Parathyroid adenoma (tissue), 2 donors: ENCODE results near the gene DUXB.

Experiments used
- H2AFZ ChIP-seq: fragments of 300-600 bp; sonication (generic); one replicate; pipeline ENCODE4 v1.7.0; 2017; ENCODE audit warnings: antibody characterized with exemption, mild to moderate bottlenecking
- H3K27ac ChIP-seq: fragments of 300-600 bp; sonication (generic); one replicate; pipeline ENCODE4 v1.7.0; 2017
- H3K27me3 ChIP-seq: fragments of 300-600 bp; sonication (generic); one replicate; pipeline ENCODE4 v1.7.0; 2017; ENCODE audit warnings: low read length; ENCODE audit not compliant: control insufficient read depth, insufficient read depth
- H3K36me3 ChIP-seq: fragments of 300-600 bp; sonication (generic); one replicate; pipeline ENCODE4 v1.7.0; 2017; ENCODE audit warnings: low read length; ENCODE audit not compliant: control insufficient read depth, insufficient read depth
- H3K4me1 ChIP-seq: fragments of 300-600 bp; sonication (generic); one replicate; pipeline ENCODE4 v1.7.0; 2017; ENCODE audit warnings: control low read depth
- H3K4me2 ChIP-seq: fragments of 300-600 bp; sonication (generic); one replicate; pipeline ENCODE4 v1.7.0; 2017; ENCODE audit warnings: low read length
- H3K4me3 ChIP-seq: fragments of 300-600 bp; sonication (generic); one replicate; pipeline ENCODE4 v1.7.0; 2017; ENCODE audit warnings: low read depth, low read length
- H3K79me2 ChIP-seq: fragments of 300-600 bp; sonication (generic); one replicate; pipeline ENCODE4 v1.7.0; 2017; ENCODE audit warnings: control low read depth
- H3K9ac ChIP-seq: fragments of 300-600 bp; sonication (generic); one replicate; pipeline ENCODE4 v1.7.0; 2017; ENCODE audit warnings: mild to moderate bottlenecking
- H3K9me3 ChIP-seq: fragments of 300-600 bp; sonication (generic); one replicate; pipeline ENCODE4 v1.7.0; 2017; ENCODE audit warnings: low read length; ENCODE audit not compliant: control insufficient read depth
- CTCF ChIP-seq: fragments of 300-600 bp; sonication (generic); IDR thresholded peaks from one replicate; pipeline ENCODE4 v1.7.0; 2017; ENCODE audit warnings: antibody characterized with exemption, mild to moderate bottlenecking
- donor health status: primary hyperparathyroidism.

Gene DUXB

GRCh38 chr16:75702242-75702641 is 981 bp upstream of the DUXB start:
- Histone ChIP-seq H3K4me2 (no peak overlapping the region), H3K27ac (no peak overlapping the region), H3K36me3 (no peaks in the 10 kb centered on the region), H3K9me3 (no peaks in the 10 kb centered on the region), H3K9ac (no peak overlapping the region), H3K79me2 (no peaks in the 10 kb centered on the region), H3K4me1 (no peaks in the 10 kb centered on the region), H3K4me3 (no peak overlapping the region), H2AFZ (no peak overlapping the region), H3K27me3 (no peaks in the 10 kb centered on the region)
- TF ChIP-seq CTCF: no peak

- Histone ChIP-seq H3K27ac (no peak overlapping the region), H3K9me3 (no peaks in the 10 kb centered on the region), H3K4me3 (no peak overlapping the region), H3K79me2 (no peaks in the 10 kb centered on the region), H2AFZ (no peak overlapping the region), H3K4me1 (no peaks in the 10 kb centered on the region), H3K27me3 (no peaks in the 10 kb centered on the region), H3K4me2 (no peak overlapping the region), H3K9ac (no peak overlapping the region), H3K36me3 (no peaks in the 10 kb centered on the region)
- no peak for TF ChIP-seq CTCF
These were observed 3.7 kb downstream of the DUXB start for GRCh38 chr16:75697571-75697970.

GRCh38 chr16:75695708-75696107 is 5.6 kb downstream of the DUXB start:
- no peak overlapping the region for H3K4me3 ChIP-seq
- no peaks in the 10 kb centered on the region for H3K27me3 ChIP-seq
- H3K79me2 ChIP-seq: no peaks in the 10 kb centered on the region
- no peaks in the 10 kb centered on the region for H3K36me3 ChIP-seq
- no peak overlapping the region for H3K4me2 ChIP-seq
- no peak for TF ChIP-seq CTCF
- no peak overlapping the region for H2AFZ ChIP-seq
- no peak overlapping the region for H3K27ac ChIP-seq
- no peaks in the 10 kb centered on the region for H3K4me1 ChIP-seq
- no peaks in the 10 kb centered on the region for H3K9me3 ChIP-seq
- no peak overlapping the region for H3K9ac ChIP-seq

GRCh38 chr16:75687361-75687760 is 13.9 kb downstream of the DUXB start:
- no peak overlapping the region for H3K4me3 ChIP-seq
- no peak for TF ChIP-seq CTCF

GRCh38 chr16:75682308-75682707 is 19.0 kb downstream of the DUXB start:
- Histone ChIP-seq H3K4me1 (no peaks in the 10 kb centered on the region), H3K4me3 (no peak overlapping the region), H3K9me3 (no peaks in the 10 kb centered on the region), H3K27ac (no peak overlapping the region), H3K36me3 (no peaks in the 10 kb centered on the region), H3K27me3 (no peaks in the 10 kb centered on the region), H3K9ac (no peak overlapping the region), H3K79me2 (no peaks in the 10 kb centered on the region), H3K4me2 (no peak overlapping the region), H2AFZ (no peak overlapping the region)
- no peak for TF ChIP-seq CTCF

More at GRCh38 chr16:75687361-75687760, 13.9 kb downstream of the DUXB start:
- no peaks in the 10 kb centered on the region for H3K79me2 ChIP-seq
- no peaks in the 10 kb centered on the region for H3K9me3 ChIP-seq
- H3K27me3 ChIP-seq: no peaks in the 10 kb centered on the region
- no peak overlapping the region for H2AFZ ChIP-seq
- H3K9ac ChIP-seq: no peak overlapping the region
- no peak overlapping the region for H3K4me2 ChIP-seq
- H3K27ac ChIP-seq: no peak overlapping the region
- H3K36me3 ChIP-seq: no peaks in the 10 kb centered on the region
- H3K4me1 ChIP-seq: no peaks in the 10 kb centered on the region
